Nucleus accumbens (tissue), 56 donors: ENCODE results near the gene GLT6D1.

ENCODE experiments used
- DNase-seq, 56 donors: peaks; one replicate each; lab custom pipeline; 2025; lab: John Stamatoyannopoulos, UW

GLT6D1 gene

GRCh38 chr9:135632841-135633240, 6.5 kb downstream of the GLT6D1 start:
- DNase-seq: no peak

- no peak for DNase-seq
Observed at GRCh38 chr9:135624282-135624681, 15.1 kb downstream of the GLT6D1 start.

- DNase-seq: no peak
Observed at GRCh38 chr9:135622415-135623020, 16.8 kb downstream of the GLT6D1 start.

GRCh38 chr9:135620558-135620957, 18.8 kb downstream of the GLT6D1 start:
- no peak for DNase-seq

GRCh38 chr9:135619599-135619886, 19.8 kb downstream of the GLT6D1 start:
- no peak for DNase-seq

- DNase-seq: no peak
Observed at GRCh38 chr9:135618866-135619598, 20.3 kb downstream of the GLT6D1 start.

- DNase-seq: no peak
Observed at GRCh38 chr9:135617991-135618411, 21.3 kb downstream of the GLT6D1 start.

- no peak for DNase-seq
Observed at GRCh38 chr9:135617538-135617900, 21.8 kb downstream of the GLT6D1 start.

- no peak for DNase-seq
Observed at GRCh38 chr9:135616619-135617537, 22.5 kb downstream of the GLT6D1 start.

- DNase-seq: no peak
Observed at GRCh38 chr9:135615666-135616618, 23.4 kb downstream of the GLT6D1 start.

- DNase-seq: no peak
Observed at GRCh38 chr9:135614821-135615665, 24.3 kb downstream of the GLT6D1 start.

- DNase-seq: no peak
Observed at GRCh38 chr9:135613946-135614805, 25.2 kb downstream of the GLT6D1 start.

- no peak for DNase-seq
Observed at GRCh38 chr9:135612981-135613910, 26.1 kb downstream of the GLT6D1 start.

GRCh38 chr9:135612437-135612836, 26.9 kb downstream of the GLT6D1 start:
- DNase-seq: no peak

- no peak for DNase-seq
Observed at GRCh38 chr9:135611875-135612209, 27.5 kb downstream of the GLT6D1 start.

- no peak for DNase-seq
Observed at GRCh38 chr9:135611142-135611874, 28.0 kb downstream of the GLT6D1 start.
